K562 (cell line): ENCODE measurements around the gene SLC9A3. TPM values are rescaled to one million over a fixed set of nuclear protein-coding genes. Genes with fewer than 3 reads are reported as not detected.
A peak's percentile ranks its signal among the peaks of the same experiment; 100 is the strongest.

Experiments
- ATAC-seq: fragments of 200-7000 bp; cut with Tn5 transposase; 3 replicates; pipeline ENCODE4 v1.9.1; 2020; ENCODE audit warnings: moderate library complexity
- BruUV-seq: library from RNA; stranded (reverse); fragments of 400-500 nt; replicated peaks from 2 replicates; lab custom pipeline; 2021; lab: Mats Ljungman, UMichigan
- CTCF ChIA-PET: fragments of 300-600 bp; formaldehyde crosslinking; extraction: SDS; loops from one replicate; lab custom pipeline; 2021; ENCODE audit warnings: low intra/inter-chr PET ratio; lab: Yijun Ruan, JAX
- POLR2A ChIA-PET: fragments of 300-600, 350-650 bp; sonication (Branson Sonifier 250); formaldehyde crosslinking; extraction: SDS; loops from one replicate; lab custom pipeline; 2021; ENCODE audit warnings: antibody characterized with exemption, inconsistent platforms; lab: Yijun Ruan, JAX
- DNase-seq, 4 experiments: peaks; one replicate each; pipeline versions ENCODE4 v3.0.0 to v3.0.0-alpha.2; 2011 to 2018; ENCODE audit warnings: low spot score in 3 of 4, mixed read lengths in 3 of 4; ENCODE audit errors: extremely low read depth in 1 of 4
- FAIRE-seq: peaks from 2 replicates; lab custom pipeline; 2011; peaks lifted over from hg19 to GRCh38; lab: Jason Lieb, UNC
- H2AFZ ChIP-seq: 2 replicates; pipeline ENCODE4 v1.6.0; 2011; ENCODE audit warnings: low read depth, low read length, control low read depth, inconsistent platforms
- H3K27ac ChIP-seq: fragments of 200-600 bp; 3 replicates; pipeline ENCODE4 v1.8.0; 2011; ENCODE audit warnings: low read depth, mild to moderate bottlenecking, control low read depth, inconsistent platforms, low read length, moderate library complexity, mixed read lengths; ENCODE audit errors: extremely low read depth
- H3K27me3 ChIP-seq, 2 experiments: fragments of 300-600 bp in 1 of 2; 2 replicates in 1 of 2; 3 replicates in 1 of 2; pipeline versions ENCODE4 v1.6.0 to v1.8.0; 2011; ENCODE audit warnings: inconsistent platforms in 2 of 2, low read length in 2 of 2, mild to moderate bottlenecking in 1 of 2, mixed read lengths in 1 of 2, moderate library complexity in 1 of 2; ENCODE audit not compliant: control insufficient read depth in 2 of 2, insufficient read depth in 2 of 2
- H3K36me3 ChIP-seq: fragments of 300-600 bp; 3 replicates; pipeline ENCODE4 v1.8.0; 2011; ENCODE audit warnings: mild to moderate bottlenecking, low read length, inconsistent platforms; ENCODE audit not compliant: control insufficient read depth, insufficient read depth
- H3K4me1 ChIP-seq, 2 experiments: fragments of 200-600 bp in 1 of 2; replicated peaks in 1 of 2; 2 replicates in 1 of 2; 3 replicates in 1 of 2; pipeline versions ENCODE4 v1.5.1 to v1.8.0; 2011; ENCODE audit warnings: inconsistent platforms in 2 of 2, low read length in 2 of 2, mild to moderate bottlenecking in 1 of 2, mixed read lengths in 1 of 2, moderate library complexity in 1 of 2; ENCODE audit not compliant: control insufficient read depth in 2 of 2, insufficient read depth in 2 of 2
- H3K4me2 ChIP-seq: 2 replicates; pipeline ENCODE4 v1.6.1; 2011; ENCODE audit warnings: low read length, control low read depth, inconsistent platforms, mixed read lengths; ENCODE audit not compliant: insufficient read depth
- H3K4me3 ChIP-seq: fragments of 200-600 bp; sonication (generic), shearing (Covaris generic); 2 replicates; pipeline ENCODE4 v1.5.1; 2016; ENCODE audit warnings: control low read depth, inconsistent platforms
- H3K79me2 ChIP-seq: fragments of 200-600 bp; 3 replicates; pipeline ENCODE4 v1.8.0; 2011; ENCODE audit warnings: low read length, inconsistent platforms; ENCODE audit not compliant: control insufficient read depth, insufficient read depth
- H3K9ac ChIP-seq, 2 experiments: 2 replicates each; pipeline versions ENCODE4 v1.6.0 to v1.6.1; 2011; ENCODE audit warnings: low read depth in 2 of 2, low read length in 2 of 2, control low read depth in 1 of 2, inconsistent platforms in 1 of 2, mild to moderate bottlenecking in 1 of 2, mixed read lengths in 1 of 2; ENCODE audit not compliant: insufficient read depth in 1 of 2
- H3K9me1 ChIP-seq: one replicate; pipeline ENCODE4 v1.6.0; 2011; ENCODE audit warnings: inconsistent platforms, mild to moderate bottlenecking, low read length, moderate library complexity; ENCODE audit not compliant: control insufficient read depth, insufficient read depth
- H3K9me3 ChIP-seq: replicated peaks from 2 replicates; pipeline ENCODE4 v1.5.1; 2011; ENCODE audit warnings: low read depth, low read length, inconsistent platforms; ENCODE audit not compliant: control insufficient read depth, insufficient read depth
- H4K20me1 ChIP-seq: replicated peaks from 2 replicates; pipeline ENCODE4 v1.6.1; 2011; ENCODE audit warnings: low read length, inconsistent platforms, mixed read lengths; ENCODE audit not compliant: control insufficient read depth, insufficient read depth
- CCNT2 ChIP-seq: IDR thresholded peaks from 2 replicates; pipeline ENCODE4 v1.6.1; 2011; ENCODE audit warnings: borderline replicate concordance, low read depth, mild to moderate bottlenecking, moderate library complexity, mixed read lengths, low read length; ENCODE audit not compliant: insufficient read length; ENCODE audit errors: extremely low read depth
- FOXA1 ChIP-seq: fragments of 450-650 bp; IDR thresholded peaks from 2 replicates; pipeline ENCODE4 v1.6.1; 2016; ENCODE audit warnings: mild to moderate bottlenecking, borderline replicate concordance
- KLF6 ChIP-seq: fragments of 250-450 bp; sonication (Bioruptor Pico); IDR thresholded peaks from 2 replicates; pipeline ENCODE4 v1.4.0; 2020; ENCODE audit warnings: mild to moderate bottlenecking, moderate library complexity, borderline replicate concordance
- MAZ ChIP-seq, 2 experiments: fragments of 450-650 bp in 1 of 2; sonication (generic) in 1 of 2; formaldehyde crosslinking; IDR thresholded peaks in 1 of 2; conservative IDR thresholded peaks in 1 of 2; 2 replicates each; pipeline versions ENCODE4 v1.4.0 to v1.5.0; 2020; ENCODE audit warnings: mild to moderate bottlenecking in 1 of 2, missing genetic modification reagents in 1 of 2
- MED1 ChIP-seq: sonication (generic); formaldehyde crosslinking; IDR thresholded peaks from 2 replicates; pipeline ENCODE4 v1.8.1; 2023; ENCODE audit warnings: missing genetic modification reagents, borderline replicate concordance
- MLX ChIP-seq, 2 experiments: fragments of 450-650 bp in 1 of 2; sonication (generic) in 1 of 2; formaldehyde crosslinking; conservative IDR thresholded peaks; 2 replicates each; pipeline versions ENCODE4 v1.4.0 to v1.8.1; 2020 to 2022; ENCODE audit warnings: mild to moderate bottlenecking in 1 of 2, missing genetic modification reagents in 1 of 2
- MTA3 ChIP-seq: fragments of 450-650 bp; formaldehyde crosslinking; IDR thresholded peaks from 2 replicates; pipeline ENCODE4 v1.6.1; 2017; ENCODE audit warnings: mild to moderate bottlenecking, borderline replicate concordance
- NCOA6 ChIP-seq: fragments of 450-650 bp; IDR thresholded peaks from 2 replicates; pipeline ENCODE4 v1.6.1; 2017; ENCODE audit warnings: mild to moderate bottlenecking
- POLR3A ChIP-seq: IDR thresholded peaks from 2 replicates; pipeline ENCODE4 v1.6.1; 2011; ENCODE audit warnings: borderline replicate concordance, mild to moderate bottlenecking, moderate library complexity; ENCODE audit not compliant: insufficient read length, insufficient read depth; ENCODE audit errors: extremely low read depth
- RBM34 ChIP-seq: fragments of 200-400 bp; formaldehyde crosslinking; IDR thresholded peaks from 2 replicates; pipeline ENCODE4 v1.6.1; 2018; ENCODE audit warnings: low read length, borderline replicate concordance; ENCODE audit not compliant: insufficient read depth
- SP1 ChIP-seq: sonication (generic); formaldehyde crosslinking; IDR thresholded peaks from 2 replicates; pipeline ENCODE4 v1.8.1; 2022; ENCODE audit warnings: mild to moderate bottlenecking, missing genetic modification reagents
- ZBTB17 ChIP-seq: fragments of 450-650 bp; formaldehyde crosslinking; IDR thresholded peaks from 2 replicates; pipeline ENCODE4 v1.4.0; 2020; ENCODE audit warnings: mild to moderate bottlenecking
- ZNF217 ChIP-seq: sonication (generic); formaldehyde crosslinking; IDR thresholded peaks from 2 replicates; pipeline ENCODE4 v1.8.0; 2022; ENCODE audit warnings: mild to moderate bottlenecking, missing genetic modification reagents
- WGBS: fragments of 100-300 bp; shearing (Covaris generic); methylation state at CpG from one replicate; pipeline ENCODE4 v1.1.6; 2016; ENCODE audit warnings: low coverage, mixed read lengths; ENCODE audit not compliant: insufficient coverage; ENCODE audit errors: missing lambda C conversion rate; 5-methylcytosine and 5-hydroxymethylcytosine counted together
- in situ Hi-C: fragments of 300-500 bp; cut with MboI; formaldehyde crosslinking; loops from 4 replicates; pipeline ENCODE4 v1.15.0; 2018; ENCODE audit warnings: inconsistent platforms, mixed read lengths
- intact Hi-C: fragments of 100-400 bp; cut with micrococcal nuclease; formaldehyde crosslinking; loops from 2 replicates; pipeline ENCODE4 v1.14.2; 2022
- polyA plus RNA-seq, 8 experiments: library from polyadenylated mRNA; depleted of rRNA in 4 of 8; stranded (reverse) in 5 of 8; unstranded in 3 of 8; fragments of >200 nt; fragmentation: Nextera tagmentation in 2 of 8; fragmentation: Illumina TruSeq in 1 of 8; extraction: Ambion mirVana in 2 of 8; extraction: Trizol in 1 of 8; gene quantifications; 2 replicates each; pipeline versions ENCODE4 v1.2.1 to v1.2.3, GENCODE V29; 2011 to 2014; ENCODE audit warnings: inconsistent platforms in 1 of 8, missing spikeins in 1 of 8
- total RNA-seq, 7 experiments: library from RNA; depleted of rRNA in 6 of 7; stranded (reverse); fragments of >200 nt in 6 of 7; fragmentation: Illumina TruSeq in 2 of 7; extraction: Trizol in 2 of 7; gene quantifications; 2 replicates each; pipeline versions ENCODE4 v1.2.1 to v1.2.3, GENCODE V29; 2011 to 2021; ENCODE audit warnings: low replicate concordance in 1 of 7
- TF ChIP-seq, protein P1 (sequence below), 2 experiments: fragments of 450-650 bp; IDR thresholded peaks; 2 replicates each; pipeline ENCODE4 v1.6.1; 2016
- TF ChIP-seq, protein P2 (sequence below): sonication (generic); formaldehyde crosslinking; IDR thresholded peaks from 2 replicates; pipeline ENCODE4 v1.9.0; 2022; ENCODE audit warnings: mild to moderate bottlenecking, missing genetic modification reagents

Gene SLC9A3
- total and polyA plus RNA-seq, 9 of the 15 experiments (the other 6 are each of a cell fraction or from before 2014, with no cell fraction given), result 1.5 to 5.8 (median 3.7) TPM; not detected in 2

GRCh38 chr5:472656-473550 is 51.3 kb downstream of the SLC9A3 start:
- peak overlapping the region; percentile 89 for H3K4me3 ChIP-seq
- H3K27me3 ChIP-seq, result peaks cover 6 to 31% of the 10 kb centered on the region in 2 experiments; a peak in 3 of 5 replicates
- peaks cover 21% of the 10 kb centered on the region for H3K79me2 ChIP-seq
- H2AFZ ChIP-seq, result peak overlapping the region; percentile 91
- peak overlapping the region; percentile 91 for H3K27ac ChIP-seq
- peaks cover 21% of the 10 kb centered on the region; the same call in 2 of the 3 replicates for H3K36me3 ChIP-seq
- H3K9me1 ChIP-seq, result no peaks in the 10 kb centered on the region
- FAIRE-seq (no peak), DNase-seq (peak; percentile 91 to 100 (median 100)), ATAC-seq (peak; percentile 84)
- POLR2A ChIA-PET, result interaction anchor here (0.6 to 1.4 kb wide), 5 partner anchors 13 to 416 kb away, joined by 3 read pairs; no protein-coding TSS in a partner anchor
- in situ Hi-C loops, result no loop called here
- CTCF ChIA-PET, result no interaction called here
- peaks cover 7% of the 10 kb centered on the region for H4K20me1 ChIP-seq
- intact Hi-C loops, result loop anchor here (10.0 kb wide), 1 partner anchor 142 kb away; the partner anchor contains the start of gene CEP72
- WGBS, result under 1% methylated on average over 62 of the region's 137 CpGs
- H3K4me2 ChIP-seq, result peak overlapping the region; percentile 86
- peak overlapping the region; percentile 96 to 100 for H3K9ac ChIP-seq
- BruUV-seq, result no TSS peak
- H3K4me1 ChIP-seq, result peaks cover 9 to 77% of the 10 kb centered on the region in 2 experiments; a peak in 4 of 5 replicates
- H3K9me3 ChIP-seq, result no peaks in the 10 kb centered on the region
- TF ChIP-seq MAZ (CRISPR knock-in tag; conservative IDR thresholded peaks at IDR 0.05 in 1 of 2, IDR thresholded peaks at IDR 0.05 in 1 of 2) (no peak; a peak in 2 of 4 replicates), NCOA6 (no peak), KLF6 (CRISPR knock-in tag) (no peak), MLX (CRISPR knock-in tag; conservative IDR thresholded peaks at IDR 0.05) (peak in 1 of 2 experiments; percentile 90; a peak in 1 of 4 replicates), MED1 (CRISPR knock-in tag) (no peak), MTA3 (peak; percentile 38; the same call in 1 of the 2 replicates), CCNT2 (peak; percentile 44), RBM34 (no peak; the same call in 1 of the 2 replicates), FOXA1 (no peak), ZBTB17 (CRISPR knock-in tag) (peak; percentile 79; the same call in 1 of the 2 replicates), SP1 (CRISPR knock-in tag) (no peak), POLR3A (no peak), ZNF217 (CRISPR knock-in tag) (no peak)
- TF ChIP-seq, protein P1, sequence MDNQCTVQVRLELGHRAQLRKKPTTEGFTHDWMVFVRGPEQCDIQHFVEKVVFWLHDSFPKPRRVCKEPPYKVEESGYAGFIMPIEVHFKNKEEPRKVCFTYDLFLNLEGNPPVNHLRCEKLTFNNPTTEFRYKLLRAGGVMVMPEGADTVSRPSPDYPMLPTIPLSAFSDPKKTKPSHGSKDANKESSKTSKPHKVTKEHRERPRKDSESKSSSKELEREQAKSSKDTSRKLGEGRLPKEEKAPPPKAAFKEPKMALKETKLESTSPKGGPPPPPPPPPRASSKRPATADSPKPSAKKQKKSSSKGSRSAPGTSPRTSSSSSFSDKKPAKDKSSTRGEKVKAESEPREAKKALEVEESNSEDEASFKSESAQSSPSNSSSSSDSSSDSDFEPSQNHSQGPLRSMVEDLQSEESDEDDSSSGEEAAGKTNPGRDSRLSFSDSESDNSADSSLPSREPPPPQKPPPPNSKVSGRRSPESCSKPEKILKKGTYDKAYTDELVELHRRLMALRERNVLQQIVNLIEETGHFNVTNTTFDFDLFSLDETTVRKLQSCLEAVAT (IDR thresholded peaks at IDR 0.05), result no peak
- TF ChIP-seq, protein P2, sequence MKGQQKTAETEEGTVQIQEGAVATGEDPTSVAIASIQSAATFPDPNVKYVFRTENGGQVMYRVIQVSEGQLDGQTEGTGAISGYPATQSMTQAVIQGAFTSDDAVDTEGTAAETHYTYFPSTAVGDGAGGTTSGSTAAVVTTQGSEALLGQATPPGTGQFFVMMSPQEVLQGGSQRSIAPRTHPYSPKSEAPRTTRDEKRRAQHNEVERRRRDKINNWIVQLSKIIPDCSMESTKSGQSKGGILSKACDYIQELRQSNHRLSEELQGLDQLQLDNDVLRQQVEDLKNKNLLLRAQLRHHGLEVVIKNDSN (CRISPR knock-in tag), result no peak
